NCI-H82 treated with DMSO at 0.1 percent for 48 hours (cell line): ENCODE measurements around the gene TRAK2.
"Not testable (repeated sequence)": the region's sequence is repeated elsewhere in the genome, so short reads cannot be mapped to it uniquely, and the experiment has no call there.

Experiments used
- DNase-seq: peaks from one replicate; lab custom pipeline; 2025; ENCODE audit not compliant: unreplicated experiment; lab: John Stamatoyannopoulos, UW

The TRAK2 gene

DNA sequence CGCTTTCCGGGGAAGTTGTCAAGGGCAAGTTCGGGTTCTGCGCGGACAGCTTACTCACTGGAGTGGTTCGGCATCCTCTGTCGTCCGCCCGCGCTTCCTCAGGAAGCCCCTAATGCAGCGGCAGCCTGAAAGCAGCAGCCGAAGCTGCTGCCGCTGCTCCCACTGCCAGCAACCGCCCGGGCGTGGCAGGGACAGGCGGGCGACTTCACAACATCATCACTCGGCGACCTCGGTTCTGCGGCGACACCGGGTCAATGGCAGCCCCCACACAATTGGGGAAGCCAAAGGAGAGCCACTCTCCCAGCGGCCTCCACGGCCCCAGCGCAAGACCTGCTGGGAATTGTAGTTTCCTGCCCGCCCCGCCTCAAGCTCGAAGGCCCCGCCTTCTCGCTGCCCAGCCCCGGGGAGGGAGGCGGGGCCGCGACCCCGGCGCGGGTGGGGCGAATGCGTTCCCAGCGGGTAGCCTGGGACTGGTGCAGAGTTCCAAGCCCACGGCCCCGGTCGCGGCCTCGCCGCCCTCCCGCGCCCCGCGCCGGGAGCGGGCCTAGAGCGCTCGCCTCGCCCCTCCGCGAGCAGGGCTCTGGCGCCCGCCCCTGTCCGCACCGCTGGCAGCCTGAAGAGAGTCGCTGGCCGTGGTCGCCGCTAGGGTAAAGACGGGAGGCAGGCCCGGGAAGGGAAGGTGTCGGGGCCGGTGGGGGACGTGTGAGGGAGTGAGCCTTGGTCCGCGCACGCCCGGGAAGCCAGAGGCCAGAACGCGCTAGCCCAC, at the start of gene TRAK2, which contains the start of gene STRADB:
TSS of gene TRAK2 (minus strand) at position 167 of the 766 bp plus-strand sequence. CDS start 30,951 bp downstream, outside the sequence.
TSS of gene STRADB (plus strand) at position 449 of the 766 bp plus-strand sequence. CDS start 3,101 bp downstream, outside the sequence.
- DNase-seq = peak; percentile 83

DNA sequence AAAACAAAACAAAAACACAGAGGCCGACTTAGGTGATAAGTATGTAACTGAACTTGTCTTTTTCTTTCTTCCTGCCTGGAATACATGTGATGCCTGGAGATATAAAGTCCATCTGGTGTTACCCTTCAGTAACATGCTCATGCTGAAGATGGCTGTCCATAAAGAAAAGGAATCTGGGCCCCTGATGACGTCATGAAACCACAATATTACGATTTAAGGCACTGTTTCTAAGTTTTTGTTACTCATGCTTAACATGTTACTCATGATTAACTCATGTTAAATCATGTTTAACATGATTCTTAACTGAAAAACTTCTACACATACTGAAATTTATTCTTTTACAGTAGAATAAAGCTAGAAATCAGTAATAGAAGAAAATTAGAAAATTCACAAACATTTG, 49.3 kb upstream of the TRAK2 start:
- DNase-seq = no peak

GRCh38 chr2:201496785-201497184, 45.5 kb upstream of the TRAK2 start:
- no peak for DNase-seq

- DNase-seq = no peak
Measured at GRCh38 chr2:201490291-201490690, 39.0 kb upstream of the TRAK2 start.

DNA sequence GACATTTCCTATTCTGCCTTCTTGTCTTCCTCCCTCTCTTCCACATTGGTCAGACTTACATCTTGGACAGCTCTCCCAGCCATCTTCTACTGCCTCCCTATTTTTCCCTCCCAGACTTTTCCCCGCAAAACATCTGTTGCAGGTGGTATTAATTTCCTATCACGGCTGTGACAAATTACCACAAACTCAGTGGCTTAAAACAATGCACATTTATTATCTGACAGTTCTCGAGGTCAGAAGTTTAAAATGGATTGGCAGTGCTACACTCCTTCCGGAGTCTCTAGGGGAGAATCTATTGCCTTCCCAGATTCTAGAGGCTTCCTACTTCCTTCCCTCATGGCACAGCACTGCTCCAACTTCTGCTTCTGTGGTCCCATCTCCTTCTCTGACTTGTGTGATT, 33.5 kb upstream of the TRAK2 start:
- DNase-seq = no peak

DNA sequence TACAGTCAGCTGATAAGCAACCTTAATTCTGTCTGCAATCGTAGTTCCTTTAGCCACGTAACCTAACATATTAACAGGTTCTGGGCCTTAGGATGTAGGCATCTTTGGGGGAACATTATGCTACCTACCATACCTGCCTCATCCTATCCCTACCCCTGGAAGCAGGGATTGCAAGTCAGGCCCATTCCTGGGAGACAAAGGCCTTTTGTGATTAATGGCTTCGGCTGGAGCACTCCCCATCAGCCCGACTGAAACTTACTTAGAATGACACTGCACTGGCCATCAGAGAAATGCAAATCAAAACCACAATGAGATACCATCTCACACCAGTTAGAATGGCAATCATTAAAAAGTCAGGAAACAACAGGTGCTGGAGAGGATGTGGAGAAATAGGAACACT, 32.5 kb upstream of the TRAK2 start:
- DNase-seq = not testable (repeated sequence)

- DNase-seq = no peak
Measured at GRCh38 chr2:201483342-201483741, 32.1 kb upstream of the TRAK2 start.

DNA sequence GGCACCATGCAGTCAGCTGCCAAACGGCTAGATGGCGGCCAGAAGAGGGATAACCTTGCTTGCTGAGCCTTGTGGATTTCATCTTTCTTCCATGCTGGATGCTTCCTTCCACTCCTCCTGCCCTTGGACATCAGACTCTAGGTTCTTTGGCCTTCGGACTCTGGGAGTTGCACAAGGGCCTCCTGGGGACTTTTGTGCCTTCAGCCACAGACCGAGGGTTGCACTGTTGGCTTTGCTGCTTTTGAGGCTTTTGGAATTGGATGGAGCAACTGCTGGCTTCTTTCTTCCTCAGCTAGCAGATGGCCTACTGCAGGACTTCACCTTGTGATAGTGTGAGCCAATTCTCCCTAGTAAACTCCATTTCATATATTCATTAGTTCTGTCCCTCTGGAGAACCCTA, 31.3 kb upstream of the TRAK2 start:
- DNase-seq = no peak

GRCh38 chr2:201472411-201472810, 21.2 kb upstream of the TRAK2 start:
- DNase-seq = peak; percentile 28

GRCh38 chr2:201471732-201472393, 20.6 kb upstream of the TRAK2 start:
- DNase-seq = no peak

GRCh38 chr2:201470821-201471731, 19.8 kb upstream of the TRAK2 start:
- DNase-seq = no peak

DNA sequence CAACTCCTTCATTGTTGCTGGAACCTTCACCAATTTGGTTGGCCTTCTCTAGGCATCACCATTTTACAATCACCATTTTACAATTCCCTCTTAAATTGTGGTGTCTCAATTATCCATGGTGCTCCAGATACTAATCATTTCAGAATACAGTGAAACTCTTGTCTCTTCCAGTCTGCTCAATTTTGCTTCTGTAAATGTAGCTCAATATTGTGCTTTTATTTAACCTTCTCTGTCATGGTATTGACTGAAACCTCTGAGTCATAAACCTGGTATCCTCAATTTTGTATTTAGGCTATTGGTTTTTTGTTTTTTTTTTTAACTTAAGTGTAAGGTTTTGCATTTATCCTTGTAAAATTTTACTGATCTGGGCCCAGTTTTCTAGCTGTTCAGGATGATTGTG, 16.4 kb upstream of the TRAK2 start:
- no peak for DNase-seq

DNA sequence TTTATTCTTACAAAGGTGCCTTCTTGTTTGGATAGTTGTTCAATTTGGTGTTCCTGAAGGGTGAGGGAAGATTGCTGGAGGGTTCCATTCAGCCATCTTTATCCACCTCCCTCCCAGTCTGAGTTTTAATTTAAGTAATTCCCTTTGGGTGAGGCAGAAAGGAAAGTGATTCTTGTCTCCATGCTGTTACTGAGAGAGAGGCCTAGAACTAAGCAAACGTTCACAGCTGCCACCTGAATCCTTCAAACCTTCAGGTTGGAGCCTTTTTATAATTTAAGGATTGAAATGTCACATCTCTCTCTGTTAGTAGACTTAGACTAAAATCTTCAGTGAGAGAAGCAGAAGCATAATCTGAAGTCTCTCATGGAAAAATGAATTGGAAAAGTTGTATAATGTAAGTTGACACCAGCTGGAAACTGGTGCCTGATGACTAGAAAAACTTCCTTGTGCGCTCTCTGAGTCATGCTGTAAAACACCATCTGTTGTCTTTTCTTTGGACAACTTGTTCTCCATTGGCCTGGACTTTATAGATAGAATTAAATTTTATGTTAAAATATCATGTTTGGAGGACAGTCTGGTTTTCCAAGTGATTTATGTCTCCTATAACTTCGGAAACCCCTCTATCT, 14.9 kb upstream of the TRAK2 start:
- peak; percentile 61 for DNase-seq

DNA sequence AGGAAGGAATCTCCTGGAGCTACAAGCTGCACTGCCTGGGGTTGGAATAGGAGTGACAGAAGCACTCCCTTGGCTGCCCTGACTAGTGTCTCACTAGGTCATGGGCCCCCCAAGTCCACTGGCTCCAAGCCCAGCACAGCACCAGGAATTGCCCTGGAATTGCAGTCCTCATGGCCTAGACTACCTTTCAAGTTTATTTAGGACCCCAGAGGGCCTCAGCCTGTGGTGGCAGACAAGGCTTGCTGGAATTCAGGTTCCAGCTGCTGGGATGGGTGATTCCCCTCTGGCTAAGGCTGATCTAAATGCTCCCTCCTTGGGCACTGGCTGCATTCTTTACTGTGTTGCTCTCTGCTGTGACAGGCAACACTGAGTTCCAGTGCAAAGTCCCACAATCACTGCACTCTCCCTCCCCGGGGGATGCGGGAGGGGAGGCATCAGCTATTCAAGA, 14.3 kb upstream of the TRAK2 start:
- DNase-seq = no peak

DNA sequence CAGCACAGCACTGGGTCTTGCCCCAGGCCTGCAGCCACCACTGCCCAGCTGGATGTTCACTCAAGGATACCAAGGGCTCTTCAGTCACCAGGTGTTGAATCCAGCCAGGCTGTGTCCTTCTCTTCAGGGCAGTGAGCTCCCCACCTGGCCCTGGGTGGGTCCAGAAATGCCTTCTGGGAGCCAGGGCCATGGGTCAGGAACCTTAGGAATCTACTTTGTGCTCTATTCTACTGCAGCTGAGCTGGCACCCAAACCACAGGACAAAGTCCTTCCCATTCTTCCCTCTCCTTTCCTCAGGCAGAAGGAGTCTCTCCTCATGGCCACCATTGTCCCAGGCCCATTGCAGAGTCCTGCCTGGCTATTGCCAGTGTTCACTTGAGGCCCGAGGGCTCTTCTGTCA, 13.3 kb upstream of the TRAK2 start:
- no peak for DNase-seq

DNA sequence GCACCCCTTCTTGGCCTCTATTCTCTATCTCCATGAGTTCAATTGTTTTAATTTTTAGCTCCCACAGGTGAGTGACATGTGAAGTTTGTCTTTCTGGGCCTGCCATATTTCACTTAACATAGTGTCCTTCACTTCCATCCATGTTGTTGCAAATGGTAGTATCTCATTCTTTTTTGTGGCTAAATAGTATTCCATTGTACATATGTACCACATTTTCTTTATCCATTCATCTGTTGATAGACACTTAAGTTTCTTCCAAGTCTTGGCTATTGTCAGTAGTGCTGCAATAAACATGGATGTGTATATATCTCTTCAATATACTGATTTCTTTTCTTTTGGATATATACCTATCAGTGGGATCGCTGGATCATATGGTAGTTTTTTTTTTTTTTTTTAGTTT, 9.3 kb upstream of the TRAK2 start:
- no peak for DNase-seq

GRCh38 chr2:201458381-201458780, 7.1 kb upstream of the TRAK2 start:
- DNase-seq = no peak

DNA sequence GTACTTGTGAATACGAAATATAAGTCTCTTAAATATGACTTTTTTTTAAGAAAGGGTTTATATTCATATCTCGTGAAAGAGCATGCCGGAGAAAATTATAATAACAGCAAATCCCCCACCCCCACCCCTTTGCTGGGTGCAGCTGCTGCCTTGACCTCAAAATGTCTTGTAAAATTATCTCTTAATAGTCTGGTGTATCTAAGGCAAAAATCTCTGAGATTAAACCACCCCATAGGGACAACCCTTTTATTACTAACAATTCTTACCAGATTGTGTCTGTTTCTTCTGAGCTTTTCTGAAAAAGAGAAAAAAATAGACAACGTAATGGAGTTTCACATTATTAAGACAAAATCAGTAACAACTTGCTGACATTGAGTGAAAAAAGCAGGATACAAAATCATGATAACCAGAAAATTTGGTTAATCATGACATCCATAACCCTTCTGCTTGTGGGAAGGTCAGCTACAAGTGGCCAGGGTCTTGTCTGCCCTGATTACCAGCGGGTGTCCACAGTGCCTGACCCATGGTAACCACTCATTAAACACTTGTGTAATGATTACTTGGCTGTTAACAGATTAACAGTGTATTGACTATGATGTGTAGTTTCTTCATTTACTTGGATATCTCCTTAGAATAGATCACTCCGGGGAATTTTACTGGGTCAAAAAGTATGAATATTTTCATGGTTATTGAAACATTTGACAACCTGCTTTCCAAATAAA, 1.8 kb upstream of the TRAK2 start:
- no peak for DNase-seq

- no peak for DNase-seq
Measured at GRCh38 chr2:201452058-201452921, 1.0 kb upstream of the TRAK2 start.
